Caco-2 (cell line): Measurements from ENCODE around the gene UNC50. TPM values are rescaled to one million over a fixed set of nuclear protein-coding genes. Genes with fewer than 3 reads are reported as not detected.

Source experiments
- BruUV-seq: library from RNA; stranded (reverse); fragments of 400-500 nt; replicated peaks from 2 replicates; lab custom pipeline; 2021; lab: Mats Ljungman, UMichigan
- CTCF ChIA-PET: fragments of 300-600 bp; sonication (Branson Sonifier 250); formaldehyde crosslinking; loops from one replicate; lab custom pipeline; 2022; ENCODE audit warnings: antibody characterized with exemption; lab: Charles Lee
- POLR2A ChIA-PET: fragments of 300-600 bp; sonication (Branson Sonifier 250); formaldehyde crosslinking; loops from one replicate; lab custom pipeline; 2022; ENCODE audit warnings: antibody characterized with exemption; lab: Charles Lee
- DNase-seq, 2 experiments: peaks; one replicate each; pipeline versions ENCODE4 v3.0.0 to v3.0.0-alpha.2; 2020 to 2022
- H3K27me3 ChIP-seq: replicated peaks from 2 replicates; pipeline ENCODE4 v1.6.0; 2011; ENCODE audit warnings: low read length; ENCODE audit not compliant: control insufficient read depth, insufficient read depth
- H3K36me3 ChIP-seq: 2 replicates; pipeline ENCODE4 v1.5.1; 2011; ENCODE audit warnings: low read length; ENCODE audit not compliant: control insufficient read depth, insufficient read depth
- H3K4me1 ChIP-seq: fragments of 250-450 bp; sonication (Bioruptor Pico); 2 replicates; pipeline ENCODE4 v1.5.1; 2020; ENCODE audit warnings: mild to moderate bottlenecking
- H3K4me3 ChIP-seq: 2 replicates; pipeline ENCODE4 v1.5.1; 2011; ENCODE audit warnings: low read depth, mild to moderate bottlenecking, control low read depth, low read length
- H3K9me3 ChIP-seq: fragments of 250-450 bp; sonication (Bioruptor Pico); 2 replicates; pipeline ENCODE4 v1.5.1; 2020; ENCODE audit warnings: mild to moderate bottlenecking, moderate library complexity
- H3K27ac Mint-ChIP-seq: one replicate; pipeline ENCODE4 v1.8.0; 2022; ENCODE audit warnings: mixed read lengths; ENCODE audit not compliant: unreplicated experiment
- H3K27me3 Mint-ChIP-seq: one replicate; pipeline ENCODE4 v1.8.0; 2022; ENCODE audit warnings: mixed read lengths; ENCODE audit not compliant: insufficient read depth, unreplicated experiment
- H3K36me3 Mint-ChIP-seq: one replicate; pipeline ENCODE4 v1.8.0; 2022; ENCODE audit warnings: mild to moderate bottlenecking, mixed read lengths; ENCODE audit not compliant: insufficient read depth, unreplicated experiment
- H3K4me1 Mint-ChIP-seq: one replicate; pipeline ENCODE4 v1.8.0; 2022; ENCODE audit warnings: low read depth, mixed read lengths; ENCODE audit not compliant: unreplicated experiment
- H3K4me3 Mint-ChIP-seq: one replicate; pipeline ENCODE4 v1.8.0; 2022; ENCODE audit warnings: mild to moderate bottlenecking, moderate library complexity, mixed read lengths; ENCODE audit not compliant: unreplicated experiment
- H3K9me3 Mint-ChIP-seq: one replicate; pipeline ENCODE4 v1.8.0; 2022; ENCODE audit warnings: mixed read lengths; ENCODE audit not compliant: unreplicated experiment
- intact Hi-C: fragments of 100-400 bp; cut with micrococcal nuclease; formaldehyde crosslinking; loops from one replicate; pipeline ENCODE4 v1.10.0; 2022; ENCODE audit not compliant: unreplicated experiment
- total RNA-seq: library from RNA; stranded (reverse); gene quantifications from 2 replicates; pipeline ENCODE4 v1.2.3, GENCODE V29; 2022
- TF ChIP-seq, protein P1 (sequence below), 2 experiments: fragments of 200-600 bp in 1 of 2; IDR thresholded peaks; 1 replicate in 1 of 2; 2 replicates in 1 of 2; pipeline versions ENCODE4 v1.5.1 to v1.8.0; 2011 to 2022; ENCODE audit warnings: antibody characterized with exemption in 1 of 2, control low read depth in 1 of 2, inconsistent platforms in 1 of 2, low read depth in 1 of 2, low read length in 1 of 2, mild to moderate bottlenecking in 1 of 2, moderate library complexity in 1 of 2; ENCODE audit not compliant: insufficient read depth in 1 of 2, severe bottlenecking in 1 of 2, unreplicated experiment in 1 of 2

The UNC50 gene
- total RNA-seq, 1 experiment from 2014 or later, result 40.0 TPM

- Mint-ChIP-seq H3K9me3 (no peaks in the 10 kb centered on the region), H3K27me3 (no peaks in the 10 kb centered on the region), H3K36me3 (peaks cover 19% of the 10 kb centered on the region), H3K27ac (no peak overlapping the region), H3K4me1 (no peaks in the 10 kb centered on the region), H3K4me3 (no peak overlapping the region)
- Histone ChIP-seq H3K9me3 (no peaks in the 10 kb centered on the region), H3K36me3 (no peaks in the 10 kb centered on the region; the same call in 1 of the 2 replicates), H3K4me1 (no peaks in the 10 kb centered on the region), H3K4me3 (no peak overlapping the region), H3K27me3 (no peaks in the 10 kb centered on the region)
- no TSS peak for BruUV-seq
- TF ChIP-seq, protein P1, sequence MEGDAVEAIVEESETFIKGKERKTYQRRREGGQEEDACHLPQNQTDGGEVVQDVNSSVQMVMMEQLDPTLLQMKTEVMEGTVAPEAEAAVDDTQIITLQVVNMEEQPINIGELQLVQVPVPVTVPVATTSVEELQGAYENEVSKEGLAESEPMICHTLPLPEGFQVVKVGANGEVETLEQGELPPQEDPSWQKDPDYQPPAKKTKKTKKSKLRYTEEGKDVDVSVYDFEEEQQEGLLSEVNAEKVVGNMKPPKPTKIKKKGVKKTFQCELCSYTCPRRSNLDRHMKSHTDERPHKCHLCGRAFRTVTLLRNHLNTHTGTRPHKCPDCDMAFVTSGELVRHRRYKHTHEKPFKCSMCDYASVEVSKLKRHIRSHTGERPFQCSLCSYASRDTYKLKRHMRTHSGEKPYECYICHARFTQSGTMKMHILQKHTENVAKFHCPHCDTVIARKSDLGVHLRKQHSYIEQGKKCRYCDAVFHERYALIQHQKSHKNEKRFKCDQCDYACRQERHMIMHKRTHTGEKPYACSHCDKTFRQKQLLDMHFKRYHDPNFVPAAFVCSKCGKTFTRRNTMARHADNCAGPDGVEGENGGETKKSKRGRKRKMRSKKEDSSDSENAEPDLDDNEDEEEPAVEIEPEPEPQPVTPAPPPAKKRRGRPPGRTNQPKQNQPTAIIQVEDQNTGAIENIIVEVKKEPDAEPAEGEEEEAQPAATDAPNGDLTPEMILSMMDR (IDR thresholded peaks at IDR 0.05; ENCODE audit: insufficient read depth in 1 of 2, low read depth in 1 of 2, low read length in 1 of 2, severe bottlenecking in 1 of 2, unreplicated experiment in 1 of 2), result peak; percentile 93 to 96
- POLR2A ChIA-PET, result no interaction called here
- intact Hi-C loops, result loop anchor here (1.0 kb wide), 1 partner anchor 32 kb away; no protein-coding TSS in a partner anchor
- CTCF ChIA-PET, result interaction anchor here (1.0 to 1.4 kb wide), 2 partner anchors 10 to 497 kb away, joined by 4 to 6 read pairs; no protein-coding TSS in a partner anchor
- peak in 1 of 2 experiments; percentile 69 for DNase-seq
Observed at GRCh38 chr2:98569197-98569793, 39.1 kb upstream of the UNC50 start.

GRCh38 chr2:98569915-98570314 is 38.5 kb upstream of the UNC50 start:
- Mint-ChIP-seq H3K4me1 (no peaks in the 10 kb centered on the region), H3K27ac (no peak overlapping the region), H3K36me3 (peaks cover 19% of the 10 kb centered on the region), H3K9me3 (no peaks in the 10 kb centered on the region), H3K27me3 (no peaks in the 10 kb centered on the region), H3K4me3 (no peak overlapping the region)
- CTCF ChIA-PET, result no interaction called here
- no TSS peak for BruUV-seq
- no peaks in the 10 kb centered on the region for H3K4me1 ChIP-seq
- no peaks in the 10 kb centered on the region; the same call in 1 of the 2 replicates for H3K36me3 ChIP-seq
- TF ChIP-seq, protein P1 (IDR thresholded peaks at IDR 0.05; ENCODE audit: insufficient read depth in 1 of 2, low read depth in 1 of 2, low read length in 1 of 2, severe bottlenecking in 1 of 2, unreplicated experiment in 1 of 2), result no peak
- POLR2A ChIA-PET, result no interaction called here
- no peaks in the 10 kb centered on the region for H3K9me3 ChIP-seq
- DNase-seq, result no peak
- H3K27me3 ChIP-seq, result no peaks in the 10 kb centered on the region
- H3K4me3 ChIP-seq, result no peak overlapping the region
- intact Hi-C loops, result loop anchor here (1.0 kb wide), 1 partner anchor 31 kb away; no protein-coding TSS in a partner anchor

GRCh38 chr2:98570356-98570755 is 38.0 kb upstream of the UNC50 start:
- BruUV-seq, result no TSS peak
- CTCF ChIA-PET, result no interaction called here
- no peaks in the 10 kb centered on the region for H3K9me3 Mint-ChIP-seq
- no peaks in the 10 kb centered on the region for H3K4me1 ChIP-seq
- DNase-seq, result no peak
- H3K36me3 ChIP-seq, result no peaks in the 10 kb centered on the region; the same call in 1 of the 2 replicates
- no peak overlapping the region for H3K4me3 Mint-ChIP-seq
- H3K4me3 ChIP-seq, result no peak overlapping the region
- H3K27me3 ChIP-seq, result no peaks in the 10 kb centered on the region
- peaks cover 19% of the 10 kb centered on the region for H3K36me3 Mint-ChIP-seq
- H3K9me3 ChIP-seq, result no peaks in the 10 kb centered on the region
- POLR2A ChIA-PET, result no interaction called here
- intact Hi-C loops, result no loop called here
- H3K4me1 Mint-ChIP-seq, result no peaks in the 10 kb centered on the region
- H3K27me3 Mint-ChIP-seq, result no peaks in the 10 kb centered on the region
- no peak overlapping the region for H3K27ac Mint-ChIP-seq
- TF ChIP-seq, protein P1 (IDR thresholded peaks at IDR 0.05; ENCODE audit: insufficient read depth in 1 of 2, low read depth in 1 of 2, low read length in 1 of 2, severe bottlenecking in 1 of 2, unreplicated experiment in 1 of 2), result no peak
